Cardiac muscle cell (in vitro differentiated cells and primary cell): ENCODE measurements around the gene MRPL21. TPM values are rescaled to one million over a fixed set of nuclear protein-coding genes. Genes with fewer than 3 reads are reported as not detected.

Experiments used
- DNase-seq, 2 donors: peaks; one replicate each; pipeline versions ENCODE4 v3.0.0 to v3.0.0-alpha.2; 2010 to 2017; ENCODE audit warnings: low read depth in 1 of 2, low spot score in 1 of 2
- H3K27ac ChIP-seq: fragments of 200-600 bp; sonication (generic); 2 replicates; pipeline ENCODE4 v1.5.1; 2016
- H3K27me3 ChIP-seq: fragments of 200-600 bp; sonication (generic); 2 replicates; pipeline ENCODE4 v1.6.0; 2016; ENCODE audit warnings: control low read depth
- H3K36me3 ChIP-seq: fragments of 200-600 bp; sonication (generic); 2 replicates; pipeline ENCODE4 v1.5.1; 2016; ENCODE audit warnings: control low read depth
- H3K4me1 ChIP-seq: fragments of 200-600 bp; sonication (generic); 2 replicates; pipeline ENCODE4 v1.8.1; 2017; ENCODE audit warnings: low read depth, mild to moderate bottlenecking, mixed run types
- H3K4me3 ChIP-seq: fragments of 200-600 bp; sonication (generic); 2 replicates; pipeline ENCODE4 v1.5.1; 2016; ENCODE audit warnings: mild to moderate bottlenecking
- H3K9me3 ChIP-seq: fragments of 200-600 bp; sonication (generic); 2 replicates; pipeline ENCODE4 v1.5.1; 2017; ENCODE audit warnings: low read depth, mild to moderate bottlenecking, control low read depth
- polyA plus RNA-seq: library from polyadenylated mRNA; unstranded; fragments of >200 nt; fragmentation: Nextera tagmentation; extraction: Ambion mirVana; gene quantifications from 2 replicates; pipeline ENCODE4 v1.2.1, GENCODE V29; 2016
- total RNA-seq: library from RNA; depleted of rRNA; stranded (reverse); fragments of >200 nt; gene quantifications from 2 replicates; pipeline ENCODE4 v1.2.3, GENCODE V29; 2016
- TF ChIP-seq, protein P1 (sequence below): IDR thresholded peaks from 2 replicates; pipeline ENCODE4 v1.5.1; 2012; ENCODE audit warnings: low read depth, mild to moderate bottlenecking, low read length

MRPL21 gene
- total and polyA plus RNA-seq, 2 experiments from 2014 or later: 75.9 to 220 TPM

DNA sequence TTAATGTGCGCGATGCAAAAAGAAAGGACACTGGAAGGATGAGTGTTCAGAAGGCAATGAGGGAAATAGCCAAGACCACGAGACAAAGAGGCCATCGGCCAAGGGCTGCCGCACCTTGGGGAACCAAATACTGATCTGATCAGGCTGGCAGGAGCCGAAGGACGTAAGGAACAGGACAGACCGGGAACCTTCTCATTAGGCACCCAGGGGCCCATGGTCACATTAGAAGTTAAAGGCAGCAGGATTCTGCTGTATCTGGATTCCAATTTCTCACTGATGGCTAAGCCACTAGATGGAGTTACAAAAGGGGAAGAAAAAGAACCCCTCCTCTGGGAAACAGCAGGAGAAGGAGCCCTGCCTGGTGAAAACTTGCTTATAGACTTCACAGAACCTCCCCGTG, 33.2 kb downstream of the MRPL21 start:
- TF ChIP-seq, protein P1, sequence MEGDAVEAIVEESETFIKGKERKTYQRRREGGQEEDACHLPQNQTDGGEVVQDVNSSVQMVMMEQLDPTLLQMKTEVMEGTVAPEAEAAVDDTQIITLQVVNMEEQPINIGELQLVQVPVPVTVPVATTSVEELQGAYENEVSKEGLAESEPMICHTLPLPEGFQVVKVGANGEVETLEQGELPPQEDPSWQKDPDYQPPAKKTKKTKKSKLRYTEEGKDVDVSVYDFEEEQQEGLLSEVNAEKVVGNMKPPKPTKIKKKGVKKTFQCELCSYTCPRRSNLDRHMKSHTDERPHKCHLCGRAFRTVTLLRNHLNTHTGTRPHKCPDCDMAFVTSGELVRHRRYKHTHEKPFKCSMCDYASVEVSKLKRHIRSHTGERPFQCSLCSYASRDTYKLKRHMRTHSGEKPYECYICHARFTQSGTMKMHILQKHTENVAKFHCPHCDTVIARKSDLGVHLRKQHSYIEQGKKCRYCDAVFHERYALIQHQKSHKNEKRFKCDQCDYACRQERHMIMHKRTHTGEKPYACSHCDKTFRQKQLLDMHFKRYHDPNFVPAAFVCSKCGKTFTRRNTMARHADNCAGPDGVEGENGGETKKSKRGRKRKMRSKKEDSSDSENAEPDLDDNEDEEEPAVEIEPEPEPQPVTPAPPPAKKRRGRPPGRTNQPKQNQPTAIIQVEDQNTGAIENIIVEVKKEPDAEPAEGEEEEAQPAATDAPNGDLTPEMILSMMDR: no peak
- Histone ChIP-seq H3K4me3 (peak overlapping the region; percentile 4), H3K27ac (peak overlapping the region; percentile 48), H3K9me3 (no peaks in the 10 kb centered on the region), H3K36me3 (no peaks in the 10 kb centered on the region), H3K4me1 (peaks cover 79% of the 10 kb centered on the region), H3K27me3 (no peaks in the 10 kb centered on the region)
- peak in 1 of 2 donors; percentile 21 for DNase-seq

DNA sequence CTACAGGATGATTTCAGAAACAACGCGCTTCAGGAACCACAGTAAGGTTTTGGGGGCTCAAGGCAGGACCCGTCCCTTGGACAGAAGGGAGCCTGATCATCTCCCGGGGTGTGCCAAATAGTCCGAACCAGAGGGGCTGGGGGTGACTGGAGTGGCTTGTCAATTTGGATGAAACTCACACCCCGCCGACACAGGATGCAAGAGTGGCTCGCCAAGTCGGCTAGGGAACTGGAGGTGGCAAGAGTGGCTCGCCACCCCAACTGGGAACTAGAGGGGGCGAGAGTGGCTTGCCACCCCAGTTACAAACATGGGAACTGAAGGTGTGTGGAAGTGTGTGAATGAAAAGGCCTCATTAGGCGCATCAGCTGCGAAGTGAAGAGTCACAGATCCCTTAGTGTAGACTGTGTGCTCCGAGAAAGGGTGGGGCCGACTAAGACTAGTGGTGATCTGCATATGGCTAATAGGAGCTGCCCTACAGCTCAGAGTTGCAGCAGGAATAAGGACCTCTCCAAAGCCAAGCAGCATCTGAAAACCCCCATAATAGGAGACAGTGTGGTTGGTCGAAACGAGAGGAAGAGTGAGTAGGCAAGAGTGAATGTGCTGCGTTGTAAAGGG, 35.3 kb downstream of the MRPL21 start:
- Histone ChIP-seq H3K27me3 (no peaks in the 10 kb centered on the region), H3K27ac (no peak overlapping the region), H3K36me3 (no peaks in the 10 kb centered on the region), H3K4me1 (peaks cover 61% of the 10 kb centered on the region), H3K4me3 (no peak overlapping the region), H3K9me3 (no peaks in the 10 kb centered on the region)
- no peak for DNase-seq
- TF ChIP-seq, protein P1: no peak

DNA sequence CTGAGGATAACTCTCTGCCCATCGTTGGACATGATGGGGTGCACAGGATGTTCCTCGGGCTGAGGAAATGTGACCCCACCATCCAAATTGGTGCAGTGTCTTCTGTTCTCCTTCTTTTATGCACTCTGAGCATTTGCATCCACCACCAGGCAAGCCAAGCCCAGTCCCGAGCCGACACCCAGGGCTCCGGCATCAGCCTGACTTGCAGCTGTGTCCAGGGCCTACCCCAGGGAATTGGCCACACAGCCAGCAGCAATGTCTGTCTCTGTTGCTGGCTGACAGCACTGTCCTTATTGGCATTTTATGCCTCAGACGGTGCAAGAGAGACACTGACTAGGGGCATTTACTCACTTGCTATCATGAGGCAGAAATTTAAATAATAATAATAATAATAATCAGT, 36.6 kb downstream of the MRPL21 start:
- Histone ChIP-seq H3K4me3 (no peak overlapping the region), H3K36me3 (no peaks in the 10 kb centered on the region), H3K27ac (no peak overlapping the region), H3K4me1 (peaks cover 50% of the 10 kb centered on the region), H3K27me3 (no peaks in the 10 kb centered on the region), H3K9me3 (no peaks in the 10 kb centered on the region)
- no peak for DNase-seq
- TF ChIP-seq, protein P1: no peak

DNA sequence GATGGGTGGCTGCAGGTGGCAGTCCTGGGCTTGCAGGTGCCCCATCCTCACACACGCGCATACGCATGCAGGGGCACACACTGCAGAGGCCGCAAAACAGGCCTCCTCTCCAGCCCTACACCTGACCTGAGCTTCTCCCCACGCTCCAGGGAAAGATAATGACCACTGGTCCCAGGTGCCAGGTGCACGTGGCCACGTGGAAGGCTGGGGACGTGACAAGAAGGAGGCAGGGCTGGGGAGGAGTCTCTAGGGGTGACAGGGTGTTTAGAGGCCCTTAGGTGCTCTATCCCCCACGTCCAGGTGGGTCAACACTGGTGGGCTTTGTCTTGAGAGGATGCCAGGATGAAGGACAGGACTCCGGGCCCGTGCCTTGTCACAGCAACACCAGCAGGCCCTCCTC, 38.4 kb downstream of the MRPL21 start:
- Histone ChIP-seq H3K4me1 (peaks cover 32% of the 10 kb centered on the region), H3K27ac (no peak overlapping the region), H3K36me3 (no peaks in the 10 kb centered on the region), H3K27me3 (no peaks in the 10 kb centered on the region), H3K4me3 (no peak overlapping the region), H3K9me3 (no peaks in the 10 kb centered on the region)
- TF ChIP-seq, protein P1: no peak
- no peak for DNase-seq

DNA sequence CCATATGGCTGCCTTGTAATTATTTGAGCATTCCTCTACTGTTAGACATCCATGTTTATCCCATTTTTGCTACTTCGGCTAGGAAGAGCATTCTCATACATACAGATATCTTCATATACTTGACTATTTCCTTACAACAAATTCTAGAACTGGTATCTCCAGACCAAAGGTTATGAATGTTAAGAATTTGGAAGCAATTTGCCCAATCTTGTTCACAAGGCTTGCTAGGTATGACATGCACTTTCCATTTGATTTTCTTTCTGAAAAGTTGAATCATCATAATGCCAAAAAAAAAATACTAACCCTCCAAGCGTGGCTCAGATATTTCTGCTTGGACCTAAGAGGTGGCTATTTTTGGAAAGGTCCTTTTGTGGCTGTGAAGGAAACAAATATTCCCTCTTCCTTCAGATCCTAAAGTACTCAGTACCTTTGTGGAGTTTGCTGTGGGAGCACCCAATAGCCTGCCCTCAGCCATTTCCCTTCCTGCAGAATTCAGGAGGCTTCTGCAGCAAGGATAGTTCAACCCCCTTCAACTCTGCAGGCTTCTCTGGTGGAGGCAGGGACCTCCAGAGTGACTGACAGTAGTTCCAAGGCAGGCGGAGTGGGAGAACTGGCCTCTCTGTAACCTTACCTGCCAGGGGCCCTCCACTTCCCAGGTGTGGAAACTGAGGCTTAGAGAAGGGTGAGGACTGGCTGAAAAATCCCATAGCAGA, 39.9 kb downstream of the MRPL21 start:
- no peaks in the 10 kb centered on the region for H3K27me3 ChIP-seq
- no peaks in the 10 kb centered on the region for H3K36me3 ChIP-seq
- TF ChIP-seq, protein P1: no peak
- peaks cover 17% of the 10 kb centered on the region for H3K4me1 ChIP-seq
- H3K4me3 ChIP-seq: no peak overlapping the region
- no peaks in the 10 kb centered on the region for H3K9me3 ChIP-seq
- no peak for DNase-seq
- H3K27ac ChIP-seq: no peak overlapping the region
